Mammary epithelial cell (primary cell): ENCODE measurements around the gene UMAD1.

Experiments used
- EZH2 ChIP-seq: IDR thresholded peaks from 2 replicates; pipeline ENCODE4 v1.6.1; 2012; ENCODE audit warnings: low read length, inconsistent platforms, borderline replicate concordance
- TF ChIP-seq, protein P1 (sequence below), 2 donors: IDR thresholded peaks in 1 of 2; conservative IDR thresholded peaks in 1 of 2; 2 replicates each; pipeline ENCODE4 v1.5.1; 2011 to 2012; ENCODE audit warnings: inconsistent platforms in 2 of 2, low read length in 2 of 2, mild to moderate bottlenecking in 2 of 2, control low read depth in 1 of 2, low read depth in 1 of 2; ENCODE audit not compliant: insufficient read depth in 1 of 2; ENCODE audit errors: extremely low read depth in 1 of 2

DNA sequence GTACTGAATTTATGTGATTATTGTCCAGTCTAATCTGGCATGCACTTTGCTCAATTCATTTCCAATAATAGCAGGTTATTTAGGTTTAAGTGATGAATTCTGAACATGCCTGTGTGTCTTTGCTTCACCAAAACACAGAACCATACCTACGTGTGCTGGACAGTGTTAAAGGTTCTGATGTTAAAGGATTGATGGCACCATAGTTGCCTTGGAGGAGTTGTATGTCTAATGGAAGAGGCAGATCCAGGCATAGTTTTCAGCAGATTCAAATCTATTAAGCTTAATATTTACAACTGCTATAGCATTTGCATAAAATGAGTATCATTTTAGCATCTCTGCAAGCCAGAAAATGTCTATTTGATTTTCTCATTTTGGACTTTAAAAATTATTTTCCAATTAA lies 28.0 kb upstream of the UMAD1 start:
- TF ChIP-seq, protein P1, sequence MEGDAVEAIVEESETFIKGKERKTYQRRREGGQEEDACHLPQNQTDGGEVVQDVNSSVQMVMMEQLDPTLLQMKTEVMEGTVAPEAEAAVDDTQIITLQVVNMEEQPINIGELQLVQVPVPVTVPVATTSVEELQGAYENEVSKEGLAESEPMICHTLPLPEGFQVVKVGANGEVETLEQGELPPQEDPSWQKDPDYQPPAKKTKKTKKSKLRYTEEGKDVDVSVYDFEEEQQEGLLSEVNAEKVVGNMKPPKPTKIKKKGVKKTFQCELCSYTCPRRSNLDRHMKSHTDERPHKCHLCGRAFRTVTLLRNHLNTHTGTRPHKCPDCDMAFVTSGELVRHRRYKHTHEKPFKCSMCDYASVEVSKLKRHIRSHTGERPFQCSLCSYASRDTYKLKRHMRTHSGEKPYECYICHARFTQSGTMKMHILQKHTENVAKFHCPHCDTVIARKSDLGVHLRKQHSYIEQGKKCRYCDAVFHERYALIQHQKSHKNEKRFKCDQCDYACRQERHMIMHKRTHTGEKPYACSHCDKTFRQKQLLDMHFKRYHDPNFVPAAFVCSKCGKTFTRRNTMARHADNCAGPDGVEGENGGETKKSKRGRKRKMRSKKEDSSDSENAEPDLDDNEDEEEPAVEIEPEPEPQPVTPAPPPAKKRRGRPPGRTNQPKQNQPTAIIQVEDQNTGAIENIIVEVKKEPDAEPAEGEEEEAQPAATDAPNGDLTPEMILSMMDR (conservative IDR thresholded peaks at IDR 0.05 in 1 of 2, IDR thresholded peaks at IDR 0.05 in 1 of 2; ENCODE audit: extremely low read depth in 1 of 2, insufficient read depth in 1 of 2, low read depth in 1 of 2, low read length in 2 of 2), result no peak
- TF ChIP-seq EZH2, result no peak
